DMS153 (cell line): ENCODE results near the gene FRMD4A.
A peak's percentile ranks its signal among the peaks of the same experiment; 100 is the strongest.

ENCODE experiments used
- DNase-seq: peaks from one replicate; lab custom pipeline; 2025; lab: John Stamatoyannopoulos, UW

The FRMD4A gene

DNA sequence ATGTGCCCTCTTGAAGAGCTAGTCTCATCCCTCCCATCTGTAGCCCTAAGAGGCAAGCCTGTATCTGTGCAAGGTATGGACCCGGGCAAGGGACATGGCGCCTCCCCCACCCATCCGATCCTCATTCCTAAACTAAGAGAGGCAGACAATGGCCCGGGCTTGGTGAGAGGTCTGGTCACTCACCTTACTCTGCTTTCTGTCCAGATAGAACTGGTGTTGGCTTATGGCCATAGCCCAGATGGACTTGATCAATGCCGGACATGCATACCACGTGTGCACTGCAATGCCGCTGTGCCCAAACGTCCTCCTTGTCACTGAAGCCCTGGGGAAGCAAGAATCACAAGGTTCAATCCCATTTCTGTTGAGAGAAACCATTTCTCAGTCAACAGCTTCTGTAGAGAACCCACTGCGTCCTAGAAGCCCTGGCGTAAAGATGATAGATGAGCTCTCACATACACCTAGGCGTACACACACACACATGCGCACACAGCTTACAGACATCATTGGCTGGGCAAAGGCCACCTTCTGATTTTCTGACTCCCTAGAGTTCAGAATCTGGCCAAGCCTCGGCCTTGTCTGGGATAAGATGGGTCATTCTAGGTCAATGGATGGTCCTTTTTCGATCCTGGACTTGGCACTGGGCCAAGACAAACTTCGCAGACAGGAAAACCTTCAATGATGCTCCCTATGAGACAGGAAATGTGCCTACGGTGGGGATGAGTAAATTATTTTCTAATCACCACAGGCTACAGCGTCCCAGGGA, 629.4 kb downstream of the FRMD4A start:
- no peak for DNase-seq

DNA sequence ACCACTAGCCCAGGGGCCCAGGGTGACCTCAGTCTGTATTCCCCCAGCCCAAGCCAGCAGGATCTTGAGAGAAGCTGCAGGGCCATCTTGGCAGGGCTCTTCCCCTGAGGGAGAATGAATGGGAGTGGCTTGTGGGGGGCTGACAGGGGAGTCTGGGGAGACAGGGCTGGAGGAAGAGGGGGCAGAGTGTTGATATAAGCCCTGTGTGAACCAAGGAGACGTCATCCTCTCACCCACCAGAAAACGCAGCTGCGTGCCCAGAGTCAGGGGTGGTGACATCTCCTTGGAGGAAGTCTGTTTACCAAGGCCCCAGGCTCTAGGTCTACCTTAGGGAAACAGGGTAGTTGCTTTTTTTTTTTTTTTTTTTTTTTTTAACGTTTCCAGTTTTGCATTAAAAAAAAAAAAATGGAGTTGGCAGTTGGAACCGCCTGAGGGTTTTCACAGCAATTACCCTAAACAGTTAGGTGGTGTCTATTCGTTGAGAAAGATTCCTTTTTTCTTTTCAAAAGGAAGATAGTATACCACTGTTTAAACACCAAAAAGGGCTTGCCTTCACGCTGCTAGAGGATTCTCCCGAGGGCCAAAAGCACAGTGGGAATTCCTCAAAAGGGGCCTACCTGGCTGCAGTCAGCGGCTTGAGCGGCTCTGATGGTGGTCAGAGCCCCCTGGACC, 630.1 kb downstream of the FRMD4A start:
- no peak for DNase-seq

DNA sequence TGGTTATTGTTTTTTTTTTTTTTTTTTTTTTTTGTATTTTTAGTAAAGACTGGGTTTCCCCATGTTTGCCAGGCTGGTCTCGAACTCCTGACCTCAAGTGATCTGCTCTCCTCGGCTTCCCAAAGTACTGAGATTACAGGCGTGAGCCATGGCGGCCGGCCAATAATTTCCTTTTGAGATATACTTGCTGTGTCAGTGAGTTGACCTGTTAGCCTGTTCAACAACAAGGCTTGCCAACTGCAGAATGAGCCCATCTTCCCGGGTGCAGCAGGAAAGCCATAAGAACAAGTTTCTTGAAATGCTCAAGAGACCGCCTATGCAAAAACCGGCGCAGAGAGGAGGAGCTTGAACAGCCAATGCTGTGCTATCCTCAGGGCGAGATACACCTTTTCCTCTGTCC, 631.5 kb downstream of the FRMD4A start:
- no peak for DNase-seq

DNA sequence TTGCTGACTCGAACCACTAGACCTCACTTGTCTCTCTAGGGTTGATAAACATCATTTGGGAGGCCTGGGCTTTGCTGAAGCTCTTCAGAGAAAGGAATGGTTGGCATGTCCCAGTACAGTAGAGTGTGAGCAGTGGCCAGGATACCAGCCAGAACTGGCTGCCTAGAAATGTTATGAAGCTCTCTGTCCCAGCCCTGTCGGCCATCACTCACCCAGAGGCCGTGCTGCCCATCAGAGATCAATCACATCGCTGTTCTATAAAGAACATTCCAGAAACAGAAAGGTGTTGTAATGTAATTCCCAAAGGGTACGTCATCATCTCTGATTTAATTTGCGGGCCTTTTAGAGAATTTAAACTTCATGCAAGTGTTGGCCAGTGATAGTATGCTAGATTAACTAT, 632.5 kb downstream of the FRMD4A start:
- no peak for DNase-seq

DNA sequence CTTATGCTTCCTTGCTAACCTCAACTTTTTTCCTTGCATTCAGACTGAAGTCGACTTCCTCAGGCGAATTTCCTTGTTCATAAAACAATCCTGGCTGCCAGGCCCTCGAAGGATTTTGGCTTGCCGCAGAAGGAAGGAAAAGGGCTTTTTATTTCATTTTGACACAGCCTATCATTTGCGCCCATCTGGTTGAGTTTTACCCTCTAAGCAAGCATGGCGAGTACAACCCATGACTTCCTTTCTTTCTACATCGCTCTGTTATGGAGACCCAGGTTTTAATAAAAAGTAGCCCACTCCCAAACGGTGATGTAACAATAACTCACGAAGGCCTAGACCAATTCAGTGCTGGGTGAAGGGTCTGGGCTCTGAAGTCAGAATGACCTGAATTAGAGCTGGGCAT, 634.7 kb downstream of the FRMD4A start:
- no peak for DNase-seq

DNA sequence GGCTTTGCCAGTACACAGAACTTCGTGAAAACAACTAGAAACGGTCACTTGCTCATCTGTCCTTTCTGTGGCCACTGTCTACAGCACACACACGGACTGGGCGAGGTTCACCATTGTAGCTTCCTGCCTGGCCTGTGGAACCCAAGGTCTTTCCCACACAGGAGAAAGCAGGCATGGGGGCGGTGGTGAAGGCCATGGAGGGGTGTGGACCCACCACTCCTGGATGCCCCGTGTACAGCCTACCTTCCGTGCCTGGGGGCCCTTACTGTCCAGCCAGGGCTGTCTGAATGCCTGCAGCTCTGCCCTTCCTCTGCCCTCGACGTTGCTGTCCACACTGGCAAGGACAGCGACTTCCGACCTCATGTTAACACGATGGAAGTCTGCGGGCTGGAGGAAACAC, 635.1 kb downstream of the FRMD4A start:
- DNase-seq, result no peak

DNA sequence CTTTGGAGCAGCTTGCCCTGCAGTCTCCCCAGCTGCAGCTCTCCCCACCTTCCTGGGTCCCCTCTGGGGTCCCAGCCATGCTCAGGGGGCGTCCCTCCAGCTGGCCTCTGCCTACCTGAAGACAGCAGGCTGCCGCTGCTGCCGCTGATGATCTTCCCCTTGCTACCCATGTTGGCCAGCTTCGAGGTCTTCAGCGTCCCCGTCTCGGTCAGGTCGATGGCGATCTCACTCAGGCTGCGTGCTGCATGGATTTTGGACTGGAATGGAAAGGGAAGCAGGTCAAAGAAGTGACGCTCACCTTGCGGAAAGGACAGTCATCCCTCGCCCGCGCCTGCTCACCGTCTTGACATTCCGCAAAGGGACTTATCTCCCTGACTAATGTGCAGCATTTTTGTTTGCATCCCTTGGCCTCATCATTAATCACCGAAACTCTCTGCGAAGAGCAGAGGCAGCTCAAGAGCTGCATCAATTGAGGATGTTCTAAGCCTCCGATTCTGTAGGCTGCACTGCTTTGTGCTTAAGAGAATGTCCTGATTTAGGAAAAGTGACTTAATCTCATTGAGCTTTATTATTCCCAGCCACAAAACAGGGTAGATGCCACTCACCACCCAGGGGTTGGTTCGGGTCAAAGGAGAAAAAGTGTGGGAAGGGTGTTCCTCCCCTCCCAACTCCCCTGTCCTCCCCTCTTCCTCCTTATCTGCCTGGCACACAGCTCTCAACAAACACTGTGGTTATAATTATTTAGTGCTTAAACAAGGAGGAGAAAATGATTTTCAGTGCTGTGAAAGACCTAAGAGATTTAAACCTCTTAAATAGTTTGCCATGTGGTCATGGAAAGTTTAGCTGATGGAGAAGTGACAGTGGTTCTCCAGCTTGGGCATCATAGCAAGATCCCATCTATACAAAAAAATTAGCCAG, 636.7 kb downstream of the FRMD4A start:
- DNase-seq, result no peak

DNA sequence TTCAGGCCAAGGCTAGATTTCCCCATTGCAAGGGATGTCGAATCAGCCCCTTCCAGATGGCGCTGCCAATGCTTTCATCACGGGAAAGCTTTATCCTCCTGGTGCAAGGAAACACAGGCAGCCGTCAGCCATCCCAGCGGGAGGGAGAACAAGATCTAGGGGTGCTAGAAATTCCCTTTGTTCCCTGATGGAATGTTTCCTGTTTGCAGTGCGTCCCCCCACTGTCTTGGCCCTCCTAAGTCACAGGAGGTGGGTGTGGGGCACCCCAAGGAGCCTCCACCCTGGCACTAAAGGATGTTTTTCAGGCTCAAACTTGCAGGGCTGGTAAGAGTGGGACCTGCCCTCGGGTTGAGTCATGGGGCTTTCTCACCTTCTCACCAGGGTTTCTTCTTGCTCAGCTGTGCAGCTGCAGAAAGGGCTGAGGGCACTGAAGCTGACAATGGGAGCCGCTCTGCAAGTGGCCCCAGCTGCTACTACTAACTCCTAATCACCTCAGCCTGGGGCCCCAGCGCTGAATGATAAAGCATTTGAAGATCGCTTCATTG, 640.4 kb downstream of the FRMD4A start:
- DNase-seq, result no peak

DNA sequence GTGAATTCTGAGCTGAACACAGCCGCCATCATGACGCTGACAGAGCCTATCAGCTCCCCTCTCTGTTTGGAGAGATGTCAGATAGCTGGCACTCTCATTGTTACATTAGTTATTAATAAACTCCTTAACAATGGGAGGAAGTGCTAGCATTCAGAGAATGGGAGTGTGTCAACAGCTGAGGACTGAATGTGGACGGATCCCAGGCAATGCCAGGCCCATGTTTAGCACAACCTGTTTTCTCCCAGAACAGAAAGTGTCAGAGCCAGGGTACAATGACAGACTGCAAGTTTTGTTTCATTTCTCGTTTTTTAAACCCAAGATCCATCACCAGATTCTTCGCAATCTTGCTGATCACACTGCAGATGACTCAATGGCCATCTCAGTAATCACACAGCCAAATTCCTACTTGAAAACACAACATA, 644.4 kb downstream of the FRMD4A start:
- DNase-seq, result peak; percentile 2

DNA sequence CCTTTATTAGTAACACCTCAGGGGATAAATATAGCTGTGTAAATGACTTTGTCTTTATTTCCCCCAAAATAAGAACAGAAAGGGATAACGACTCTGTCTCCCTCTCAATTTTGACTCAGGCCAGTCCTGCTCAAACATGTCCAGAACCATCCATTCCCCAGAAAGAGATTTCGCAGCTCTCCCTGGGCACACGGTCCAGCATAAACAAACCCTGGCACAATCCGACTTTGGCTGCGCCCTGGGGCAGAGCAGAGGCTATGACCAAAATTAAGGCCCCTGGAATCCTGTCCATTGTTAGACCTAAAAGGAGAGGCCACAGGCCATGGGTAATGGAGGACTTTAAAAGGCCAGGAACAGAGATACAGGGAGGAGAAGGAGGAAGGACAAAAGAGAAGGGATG, 644.8 kb downstream of the FRMD4A start:
- no peak for DNase-seq

DNA sequence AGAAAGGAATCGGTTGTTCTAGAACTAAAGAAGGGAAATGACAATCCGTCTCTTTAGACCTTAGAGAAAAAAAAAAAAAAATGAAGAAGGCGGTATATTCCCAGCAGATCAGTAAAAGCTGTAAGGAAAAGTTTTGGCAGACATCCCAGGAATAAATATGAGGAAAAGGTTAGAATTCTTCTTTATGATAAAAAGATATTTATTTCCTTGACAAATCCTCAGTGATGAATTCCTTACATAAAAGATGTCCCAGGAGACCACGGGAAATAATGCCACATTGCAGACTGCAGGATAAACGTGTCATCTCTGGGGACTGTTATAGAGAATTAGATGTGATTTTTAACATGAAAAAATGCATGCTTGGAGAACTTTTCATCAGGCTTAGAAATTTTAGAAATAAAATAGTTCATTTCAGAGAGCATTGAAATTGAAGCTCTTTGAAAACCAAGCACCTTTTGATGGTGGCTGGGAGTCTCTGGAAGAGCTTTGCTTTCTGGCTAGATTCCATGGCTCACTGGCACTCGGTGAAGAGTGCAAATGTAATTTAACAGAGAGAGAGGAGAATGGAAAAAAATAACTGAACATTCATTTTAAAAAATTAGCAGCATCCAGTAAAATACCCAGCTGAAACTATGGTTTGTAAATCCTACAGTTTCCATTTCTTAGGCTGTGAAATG, 645.8 kb downstream of the FRMD4A start:
- DNase-seq, result no peak

DNA sequence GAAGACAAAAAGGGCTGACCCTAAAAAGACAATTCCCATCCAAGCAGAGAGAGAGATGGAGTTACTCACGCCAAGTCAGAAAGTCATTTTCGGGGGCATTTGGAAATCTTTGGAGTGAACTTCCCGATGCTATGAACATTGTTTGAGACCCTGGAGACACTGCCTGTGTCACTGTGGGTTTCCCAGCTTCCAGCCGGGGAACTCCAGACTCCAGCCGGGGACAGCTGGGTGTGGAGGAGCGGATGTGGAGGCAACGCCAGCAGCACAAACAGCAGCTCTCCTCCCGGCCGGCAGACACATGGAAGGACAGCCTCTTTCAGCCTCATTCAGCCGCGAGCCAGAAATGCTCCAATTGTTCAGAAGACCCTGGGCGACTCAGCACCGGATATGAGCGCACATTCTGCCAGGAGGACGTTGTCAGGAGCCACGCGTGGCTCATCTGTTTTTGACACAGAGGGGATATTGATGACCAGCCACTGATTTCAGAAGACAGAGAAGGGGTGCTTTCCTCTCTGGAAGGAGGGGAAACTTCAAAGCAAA, 646.4 kb downstream of the FRMD4A start:
- peak; percentile 42 for DNase-seq

DNA sequence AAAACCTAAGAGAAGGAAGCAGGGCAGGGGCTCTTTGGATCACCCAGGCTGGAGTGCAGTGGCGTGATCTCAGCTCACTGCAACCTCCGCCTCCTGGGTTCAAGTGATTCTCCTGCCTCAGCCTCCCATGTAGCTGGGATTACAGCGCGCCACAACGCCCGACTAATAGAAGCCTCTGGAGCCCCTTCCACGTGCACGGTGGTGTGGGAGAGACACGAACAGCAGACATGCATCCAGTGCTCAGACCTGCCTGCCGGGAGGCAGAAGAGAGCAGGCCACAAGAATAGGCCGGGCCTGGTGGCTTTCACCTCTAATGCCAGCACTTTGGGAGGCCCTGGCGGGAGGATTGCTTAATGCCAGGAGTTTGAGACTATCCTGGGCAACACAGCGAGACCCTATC, 647.7 kb downstream of the FRMD4A start:
- DNase-seq, result no peak

DNA sequence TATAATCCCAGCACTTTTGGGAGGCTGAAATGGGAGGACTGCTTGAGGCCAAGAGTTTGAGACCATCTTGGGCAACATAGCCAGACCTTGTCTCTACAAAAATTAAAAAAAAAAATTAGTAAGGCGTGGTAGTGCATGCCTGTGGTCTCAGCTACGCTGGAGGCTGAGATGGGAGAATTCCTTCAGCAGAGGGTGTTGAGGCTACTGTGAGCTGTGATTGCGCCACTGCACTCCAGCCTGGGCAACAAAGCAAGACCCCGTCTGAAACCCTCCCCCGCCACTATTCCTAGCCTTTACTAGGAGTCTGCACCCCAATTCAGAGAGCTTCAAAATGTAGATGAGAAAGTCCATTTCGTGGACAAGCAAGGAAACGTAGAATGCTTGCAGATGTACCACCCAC, 648.8 kb downstream of the FRMD4A start:
- no peak for DNase-seq

DNA sequence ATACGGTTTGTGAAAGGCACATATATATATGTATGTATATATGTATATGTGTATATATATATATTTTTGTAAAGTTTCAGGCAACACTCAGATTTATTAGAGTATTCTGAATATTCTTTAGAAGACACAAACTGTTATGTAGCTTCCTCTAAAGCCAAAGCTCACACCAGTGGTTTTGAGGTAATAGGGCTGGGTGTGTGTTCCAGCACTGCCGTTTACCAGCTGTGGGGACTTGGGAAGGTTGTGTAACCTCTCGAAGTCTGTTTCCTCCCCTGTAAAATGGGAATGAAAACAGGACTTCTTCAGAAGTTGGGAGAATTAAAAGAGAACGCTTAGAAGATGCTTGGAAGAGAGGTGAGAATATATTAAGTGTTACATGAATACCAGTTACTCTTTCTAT, 649.2 kb downstream of the FRMD4A start:
- no peak for DNase-seq

DNA sequence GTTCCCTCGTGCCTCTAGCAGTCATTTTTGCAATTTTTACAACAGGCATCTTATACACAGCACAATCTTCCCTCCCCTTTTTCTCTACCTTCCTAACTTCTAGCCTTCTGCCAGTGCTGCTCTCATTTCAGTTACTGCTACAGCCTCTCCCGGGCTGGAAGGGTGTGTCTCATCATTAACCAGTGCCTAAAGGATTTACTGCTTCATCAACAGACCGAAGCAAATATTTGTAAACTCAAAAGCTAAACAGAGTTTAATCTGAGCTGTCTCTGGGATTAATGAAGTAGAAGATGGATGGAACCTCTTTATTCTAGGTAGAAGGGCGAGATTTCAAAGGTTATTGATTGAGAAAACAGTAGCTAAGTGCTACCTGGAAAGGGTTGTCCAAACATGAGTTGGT, 649.6 kb downstream of the FRMD4A start:
- DNase-seq, result peak; percentile 92

DNA sequence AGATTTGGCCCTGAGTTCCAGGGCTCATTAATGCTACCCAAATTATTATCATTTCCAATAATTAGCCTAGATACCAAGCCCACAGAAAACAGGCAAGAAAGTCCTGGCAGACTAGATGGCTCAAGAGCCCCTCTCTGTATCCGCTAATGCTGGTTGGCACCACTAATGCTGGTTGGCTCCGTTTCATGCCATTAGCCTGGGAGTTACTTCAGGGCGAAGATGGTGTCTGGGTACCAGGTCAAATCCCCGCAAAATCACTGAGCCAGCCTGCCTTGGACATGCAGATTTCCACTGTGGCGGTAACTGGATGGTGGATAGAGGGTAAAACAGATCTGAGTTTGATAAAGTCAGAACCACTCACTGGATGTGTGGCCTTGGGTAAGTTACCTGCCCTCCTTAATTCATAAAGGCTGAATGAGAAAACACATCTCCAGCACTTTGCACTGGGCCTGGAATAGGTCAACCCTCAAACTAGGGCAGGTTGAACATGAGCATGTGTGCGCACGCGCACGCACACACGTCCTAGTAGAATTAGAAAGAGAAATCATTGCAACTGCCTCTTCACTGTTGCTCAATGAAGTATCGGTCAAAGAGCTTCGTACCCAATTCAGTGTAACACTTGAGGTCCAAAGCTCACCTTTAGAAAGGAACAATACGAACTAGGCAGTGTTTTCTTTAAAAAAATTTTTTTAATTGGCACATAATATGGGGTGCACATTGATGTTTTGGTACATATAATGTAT, 652.5 kb downstream of the FRMD4A start:
- DNase-seq, result no peak

DNA sequence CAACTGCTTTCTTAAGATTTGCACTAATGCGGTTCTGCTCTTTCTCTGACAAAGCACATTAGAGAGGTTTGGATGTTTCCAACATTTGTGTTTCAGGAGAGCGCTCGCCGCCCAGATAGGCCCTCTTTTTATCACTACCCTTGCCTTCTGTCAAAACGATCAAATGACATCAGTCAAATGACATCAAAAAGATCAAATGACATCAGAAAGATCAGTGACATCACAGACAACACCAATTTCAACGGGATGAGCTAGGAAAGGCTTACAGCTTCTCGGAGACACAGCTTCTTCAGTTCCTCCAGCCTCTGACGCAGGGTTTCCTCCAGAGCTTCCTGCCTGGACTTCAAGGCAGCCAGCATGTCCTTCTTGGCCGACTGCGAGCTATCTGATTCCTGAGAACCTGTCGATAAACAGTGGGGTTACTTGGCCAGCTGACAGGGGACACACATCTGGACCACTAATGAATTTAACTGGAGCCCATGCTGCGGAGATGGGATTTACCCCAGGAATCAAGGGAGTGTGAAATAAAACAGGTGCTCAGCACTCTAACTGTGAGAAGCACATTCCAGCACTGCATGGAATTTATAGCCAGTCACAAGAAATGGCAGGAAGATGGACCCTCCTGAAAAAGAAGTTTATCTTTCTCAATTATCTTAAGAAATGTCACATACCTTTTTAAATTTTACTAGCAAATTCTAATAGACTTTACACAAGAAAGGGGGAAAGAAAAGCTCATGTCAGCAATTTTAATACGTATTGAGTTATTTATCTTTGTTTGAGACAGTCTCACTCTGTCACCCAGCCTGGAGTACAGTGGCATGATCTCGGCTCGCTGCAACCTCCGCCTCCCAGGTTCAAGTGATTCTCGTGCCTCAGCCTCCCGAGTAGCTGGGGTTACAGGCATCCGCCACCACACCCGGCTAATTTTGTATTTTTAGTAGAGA, 655.8 kb downstream of the FRMD4A start:
- DNase-seq, result no peak

DNA sequence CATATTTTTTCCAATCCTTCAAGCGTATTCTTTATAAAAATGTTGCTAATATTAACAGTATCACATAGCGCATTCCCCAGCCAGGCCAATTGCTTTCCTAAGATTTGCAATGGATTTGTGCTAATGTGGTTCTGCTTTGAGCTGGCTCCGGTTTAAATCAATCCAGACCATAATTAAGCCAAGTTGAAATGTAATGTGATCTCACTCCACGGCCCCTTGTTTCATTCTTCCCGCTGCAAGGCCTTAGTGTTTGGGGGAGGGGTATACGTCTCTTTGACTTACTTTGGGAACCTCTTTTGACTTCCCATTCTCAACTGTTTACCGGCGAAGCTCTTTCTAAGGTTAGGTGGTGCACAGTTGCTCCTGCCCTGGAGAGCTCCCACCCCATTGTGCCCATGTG, 657.6 kb downstream of the FRMD4A start:
- DNase-seq, result no peak

DNA sequence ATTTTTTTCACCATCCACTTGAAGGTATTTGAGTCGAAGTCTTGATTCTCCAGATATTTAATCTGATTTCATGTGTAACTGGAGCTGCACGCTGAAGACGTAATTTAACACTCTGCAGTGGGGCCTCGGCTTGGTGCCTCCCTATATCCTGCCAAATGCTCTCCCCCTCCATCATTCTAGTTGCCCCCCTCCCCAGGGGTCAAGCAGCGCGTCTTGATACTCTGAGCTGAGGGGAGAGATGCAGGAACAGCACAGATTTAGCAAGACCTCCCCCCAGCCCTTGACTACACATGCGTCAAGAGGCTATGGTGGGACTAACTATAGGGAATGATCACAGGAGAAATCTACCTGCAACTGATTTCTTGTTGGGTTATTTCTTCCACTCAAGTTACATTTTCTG, 658.2 kb downstream of the FRMD4A start:
- DNase-seq, result no peak
